ENCODE results near the gene EIF2B5. TPM values are rescaled to one million over a fixed set of nuclear protein-coding genes. Genes with fewer than 3 reads are reported as not detected.

The EIF2B5 gene
- total RNA-seq (2011; cell fraction: chromatin; rRNA removed; ENCODE audit: low replicate concordance): 169 and 262 TPM in 2 replicates
- total RNA-seq (2011; cell fraction: nucleolus; rRNA removed): 136 and 137 TPM in 2 replicates
- 121 and 132 TPM in 2 replicates for total RNA-seq (2011; cell fraction: nucleoplasm; rRNA removed)
- total RNA-seq (2014; rRNA removed) (66.4 and 91.1 TPM in 2 replicates), total RNA-seq (2014; rRNA removed; fragmentation: Illumina TruSeq; extraction: Trizol) (70.4 and 70.8 TPM in 2 replicates), total RNA-seq (2015; rRNA removed; fragmentation: Illumina TruSeq; extraction: Trizol) (71.8 and 74.0 TPM in 2 replicates), total RNA-seq (2021) (62.9 and 67.5 TPM in 2 replicates), polyA plus RNA-seq (2011; rRNA removed) (76.8 and 87.2 TPM in 2 replicates), polyA plus RNA-seq (2014; fragmentation: Illumina TruSeq; extraction: Trizol) (70.9 and 75.5 TPM in 2 replicates), polyA plus RNA-seq (2014; fragmentation: Nextera tagmentation; extraction: Ambion mirVana) (10 to 100 TPM; 19.1 to 31.8 TPM), polyA plus RNA-seq (2014; rRNA removed) (92.4 and 95.6 TPM in 2 replicates), polyA minus RNA-seq (2011; rRNA and poly(A)+ RNA removed) (70.4 and 76.8 TPM in 2 replicates), Bru-seq, nascent RNA (percentile 92 among the genes with signal in this experiment), BruChase-seq, experiment 1, labeled RNA remaining after a 2-hour chase (percentile 86 among the genes with signal in this experiment), BruChase-seq, experiment 2, labeled RNA remaining after a 6-hour chase (percentile 92 among the genes with signal in this experiment)
- polyA plus RNA-seq (2011; cell fraction: cytosol; rRNA removed): 59.9 and 66.1 TPM in 2 replicates
- polyA plus RNA-seq (2011; cell fraction: nucleus; rRNA removed): 209 and 258 TPM in 2 replicates
- polyA plus RNA-seq (2012): 55.0 and 58.2 TPM in 2 replicates
- 21.8 and 27.8 TPM in 2 replicates for polyA minus RNA-seq (2011; cell fraction: cytosol; rRNA and poly(A)+ RNA removed)
- polyA minus RNA-seq (2011; cell fraction: nucleus; rRNA and poly(A)+ RNA removed): 59.4 and 76.5 TPM in 2 replicates
- long read RNA-seq, experiment 1, transcript EIF2B5-202 (2 exons, 585 nt): minor isoform, 8 of 417 reads
- long read RNA-seq, experiment 1, transcript EIF2B5-201 (16 exons, 2,656 nt): major isoform, 334 of 417 reads
- long read RNA-seq, experiment 1, partial matches to known transcripts: 21 of 417 reads
- long read RNA-seq, experiment 1, other reads (novel, unspliced or antisense): 48 of 417 reads
- long read RNA-seq, experiment 2, transcript EIF2B5-201 (16 exons, 2,656 nt): major isoform, 44 of 76 reads
- long read RNA-seq, experiment 2, partial matches to known transcripts: 17 of 76 reads
- long read RNA-seq, experiment 2, other reads (novel, unspliced or antisense): 10 of 76 reads
- long read RNA-seq, experiment 3, transcript EIF2B5-201 (16 exons, 2,656 nt): major isoform, 60 of 85 reads
- long read RNA-seq, experiment 3, partial matches to known transcripts: 17 of 85 reads
- long read RNA-seq, experiment 3, other reads (novel, unspliced or antisense): 5 of 85 reads

DNA sequence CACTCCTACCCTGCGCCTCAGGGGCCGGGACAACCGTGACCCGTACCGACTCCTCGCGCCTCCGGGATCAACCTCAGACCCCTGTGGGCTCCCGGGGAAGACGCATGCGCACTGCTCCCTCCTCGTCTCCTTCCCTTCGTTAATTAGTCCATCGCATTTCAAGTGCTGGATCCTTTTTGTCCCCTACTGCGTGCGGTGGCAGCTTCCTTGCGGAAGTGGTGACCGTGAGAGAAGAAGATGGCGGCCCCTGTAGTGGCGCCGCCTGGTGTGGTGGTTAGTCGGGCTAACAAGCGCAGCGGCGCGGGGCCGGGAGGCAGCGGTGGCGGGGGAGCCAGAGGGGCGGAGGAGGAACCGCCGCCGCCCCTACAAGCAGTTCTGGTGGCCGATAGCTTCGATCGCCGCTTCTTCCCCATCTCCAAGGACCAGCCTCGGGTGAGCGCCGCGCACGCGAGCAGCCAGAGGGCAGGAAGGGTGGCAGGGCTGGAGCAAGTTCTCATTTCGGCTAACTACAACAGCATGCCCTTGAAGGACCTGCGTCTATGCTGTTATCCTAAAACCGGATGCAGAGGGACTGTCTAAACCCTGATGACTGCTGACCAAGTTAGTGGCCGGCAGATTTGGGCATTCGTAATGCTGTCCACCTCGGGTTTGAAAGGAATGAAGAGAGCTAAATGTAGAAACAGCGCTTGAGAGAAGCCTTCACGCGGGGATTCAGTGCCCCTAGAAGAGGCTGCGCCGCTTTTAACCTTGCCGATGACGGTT is at the start of gene EIF2B5:
TSS of gene EIF2B5 (plus strand) at position 210 of the 762 bp plus-strand sequence. CDS start at position 238, 28 bp downstream.
- peak within 1 kb of the TSS; percentile 95 for H2AFZ ChIP-seq (ENCODE audit: low read depth, low read length)
- 1% methylated on average over 36 of the region's 56 CpGs for WGBS (ENCODE audit: insufficient coverage, low coverage, missing lambda C conversion rate)
- intact Hi-C loops (cut with micrococcal nuclease): loop anchor here (2.0 to 5.0 kb wide), 3 partner anchors 19 to 49 kb away; partner anchors contain the start of genes AP2M1 and DVL3
- BruUV-seq (replicated peaks): no TSS peak
- H4K20me1 ChIP-seq (replicated peaks; ENCODE audit: control insufficient read depth, insufficient read depth, low read length): no peaks in the 10 kb centered on the region
- peaks cover 54% of the 10 kb centered on the region for H3K79me2 ChIP-seq (ENCODE audit: control insufficient read depth, insufficient read depth, low read length)
- DNase-seq (ENCODE audit: extremely low read depth in 1 of 4, low spot score in 3 of 4) (peak; percentile 90 to 96 (median 92)), FAIRE-seq (peak; percentile 89), ATAC-seq (peak; percentile 90)
- no peaks in the 10 kb centered on the region for H3K9me1 ChIP-seq (ENCODE audit: control insufficient read depth, insufficient read depth, low read length)
- no peaks in the 10 kb centered on the region for H3K9me3 ChIP-seq (replicated peaks; ENCODE audit: control insufficient read depth, insufficient read depth, low read depth, low read length)
- H3K4me3 ChIP-seq: peak within 1 kb of the TSS; percentile 97
- H3K27me3 ChIP-seq (ENCODE audit: control insufficient read depth in 2 of 2, insufficient read depth in 2 of 2, low read length in 2 of 2): no peaks in the 10 kb centered on the region; a peak in 1 of 5 replicates
- peak within 1 kb of the TSS; percentile 92 for H3K27ac ChIP-seq (ENCODE audit: extremely low read depth, low read depth, low read length)
- peaks cover 7 to 13% of the 10 kb centered on the region in 2 experiments; a peak in 4 of 5 replicates for H3K4me1 ChIP-seq (replicated peaks in 1 of 2; ENCODE audit: control insufficient read depth in 2 of 2, insufficient read depth in 2 of 2, low read length in 2 of 2)
- peaks cover 35% of the 10 kb centered on the region for H3K36me3 ChIP-seq (ENCODE audit: control insufficient read depth, insufficient read depth, low read length)
- H3K9ac ChIP-seq (ENCODE audit: insufficient read depth in 1 of 2, low read depth in 2 of 2, low read length in 2 of 2): peak within 1 kb of the TSS; percentile 99 to 100
- ChIA-PET POLR2A (interaction anchor here (0.6 to 3.9 kb wide), 14 partner anchors 9 to 450 kb away, joined by 3 to 48 read pairs (median 4); partner anchors contain the start of genes ABCC5, DVL3 and PARL), CTCF (ENCODE audit: low intra/inter-chr PET ratio) (no interaction called here)
- peak within 1 kb of the TSS; percentile 100 for H3K4me2 ChIP-seq (ENCODE audit: insufficient read depth, low read length)
- in situ Hi-C loops (cut with MboI): no loop called here
- TF ChIP-seq SETDB1 (IDR thresholded peaks at IDR 0.05; ENCODE audit: low read length) (no peak), RFX7 (CRISPR knock-in tag; IDR thresholded peaks at IDR 0.05) (no peak), POLR2B (IDR thresholded peaks at IDR 0.05; ENCODE audit: low read depth, partially characterized antibody) (peak; percentile 82), ARID4B (CRISPR knock-in tag; IDR thresholded peaks at IDR 0.05) (peak; percentile 94), DMBX1 (CRISPR knock-in tag; IDR thresholded peaks at IDR 0.05; ENCODE audit: borderline replicate concordance) (no peak), TCF7L2 (IDR thresholded peaks at IDR 0.05; ENCODE audit: low read depth, low read length) (no peak), ZNF444 (CRISPR knock-in tag; IDR thresholded peaks at IDR 0.05) (no peak), TBL1XR1 (IDR thresholded peaks at IDR 0.05; ENCODE audit: low read length in 2 of 2) (peak in 1 of 2 experiments; percentile 57; a peak in 1 of 4 replicates), ZNF316 (IDR thresholded peaks at IDR 0.05) (no peak), HDAC8 (tag; IDR thresholded peaks at IDR 0.05) (no peak), TFAM (CRISPR knock-in tag; conservative IDR thresholded peaks at IDR 0.05) (no peak)
